Left ventricle myocardium inferior (tissue), 1 donor: ENCODE data around the gene CDK14. TPM values are rescaled to one million over a fixed set of nuclear protein-coding genes. Genes with fewer than 3 reads are reported as not detected.

Source experiments
- DNase-seq: peaks from one replicate; pipeline ENCODE4 v3.0.0-alpha.2; 2020
- H3K27ac ChIP-seq: fragments of 200-600 bp; replicated peaks from 2 replicates; pipeline ENCODE4 v1.8.0; 2021
- H3K27me3 ChIP-seq: fragments of 200-600 bp; 2 replicates; pipeline ENCODE4 v1.8.0; 2021; ENCODE audit warnings: low read depth
- H3K36me3 ChIP-seq: fragments of 200-600 bp; 2 replicates; pipeline ENCODE4 v1.8.0; 2021
- H3K4me1 ChIP-seq: fragments of 200-600 bp; 2 replicates; pipeline ENCODE4 v1.8.0; 2021
- H3K4me3 ChIP-seq: fragments of 200-600 bp; 2 replicates; pipeline ENCODE4 v1.8.0; 2021; ENCODE audit warnings: mild to moderate bottlenecking, moderate library complexity
- H3K9me3 ChIP-seq: fragments of 200-600 bp; replicated peaks from 2 replicates; pipeline ENCODE4 v1.8.0; 2021
- intact Hi-C: fragments of 100-400 bp; cut with micrococcal nuclease; formaldehyde crosslinking; loops from one replicate; pipeline ENCODE4 v1.11.0; 2022
- total RNA-seq: library from RNA; stranded (reverse); fragmentation: NEBNext Ultra II Directional; extraction: Animal tissue kit (Norgen Biotek cat#: 25700); gene quantifications from one replicate; pipeline ENCODE4 v1.2.1, GENCODE V29; 2021
- TF ChIP-seq, protein P1 (sequence below): fragments of 200-600 bp; IDR thresholded peaks from 2 replicates; pipeline ENCODE4 v1.8.0; 2021; ENCODE audit warnings: antibody characterized with exemption, mild to moderate bottlenecking, borderline replicate concordance
- donor health status: DM: no; HTN: yes; CAD: no; lungs with severe emphysema.

Gene CDK14
- total RNA-seq, 1 donor from 2014 or later, result 18.7 TPM

DNA sequence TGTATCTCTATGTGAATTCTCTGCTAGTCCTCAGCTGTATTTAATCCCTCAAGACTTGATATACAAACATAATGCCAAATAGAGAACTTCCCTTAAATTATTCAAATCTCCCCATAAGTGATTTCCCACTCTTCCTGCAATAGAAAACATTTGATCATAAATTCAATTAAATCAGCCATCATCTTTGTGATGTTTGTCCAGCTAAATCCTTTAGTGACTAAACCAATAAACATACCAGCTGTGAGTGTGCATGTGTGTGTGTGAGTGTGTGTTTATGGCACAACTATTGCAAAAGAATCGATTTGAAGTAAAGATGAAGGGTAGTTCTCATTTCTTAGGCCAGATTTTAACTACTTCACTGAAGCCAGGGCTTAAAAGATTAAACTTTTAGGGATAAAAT lies 492.6 kb downstream of the CDK14 start:
- intact Hi-C loops, result loop anchor here (10.0 kb wide), 3 partner anchors 176 to 696 kb away; partner anchors contain the start of gene FZD1

DNA sequence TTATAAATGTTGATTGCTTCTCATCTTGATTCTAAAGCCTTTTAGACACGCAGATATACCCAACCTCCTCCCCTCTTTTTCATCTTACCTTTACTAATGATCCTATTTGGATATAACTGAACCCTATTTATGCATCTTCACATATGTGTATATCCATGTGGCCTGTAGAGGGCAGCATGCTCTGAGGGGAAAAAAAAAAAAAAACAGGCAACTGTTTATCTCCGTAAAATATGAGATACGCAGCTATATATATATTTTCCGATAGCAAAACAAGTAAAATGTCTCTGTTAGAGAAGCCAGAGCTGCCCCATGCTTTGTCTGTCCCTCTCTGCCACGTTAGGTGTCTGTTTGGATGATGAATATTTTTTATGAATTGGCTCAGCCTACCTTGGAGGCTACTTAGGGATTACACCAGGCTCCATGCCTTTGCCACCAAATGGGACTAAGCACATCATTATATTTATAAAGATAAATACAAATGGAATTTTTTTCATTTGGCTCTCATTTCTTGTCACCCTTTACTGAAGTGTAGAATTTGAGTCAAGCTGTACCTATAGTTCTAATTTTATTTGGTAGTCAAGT lies 493.4 kb downstream of the CDK14 start:
- TF ChIP-seq, protein P1, sequence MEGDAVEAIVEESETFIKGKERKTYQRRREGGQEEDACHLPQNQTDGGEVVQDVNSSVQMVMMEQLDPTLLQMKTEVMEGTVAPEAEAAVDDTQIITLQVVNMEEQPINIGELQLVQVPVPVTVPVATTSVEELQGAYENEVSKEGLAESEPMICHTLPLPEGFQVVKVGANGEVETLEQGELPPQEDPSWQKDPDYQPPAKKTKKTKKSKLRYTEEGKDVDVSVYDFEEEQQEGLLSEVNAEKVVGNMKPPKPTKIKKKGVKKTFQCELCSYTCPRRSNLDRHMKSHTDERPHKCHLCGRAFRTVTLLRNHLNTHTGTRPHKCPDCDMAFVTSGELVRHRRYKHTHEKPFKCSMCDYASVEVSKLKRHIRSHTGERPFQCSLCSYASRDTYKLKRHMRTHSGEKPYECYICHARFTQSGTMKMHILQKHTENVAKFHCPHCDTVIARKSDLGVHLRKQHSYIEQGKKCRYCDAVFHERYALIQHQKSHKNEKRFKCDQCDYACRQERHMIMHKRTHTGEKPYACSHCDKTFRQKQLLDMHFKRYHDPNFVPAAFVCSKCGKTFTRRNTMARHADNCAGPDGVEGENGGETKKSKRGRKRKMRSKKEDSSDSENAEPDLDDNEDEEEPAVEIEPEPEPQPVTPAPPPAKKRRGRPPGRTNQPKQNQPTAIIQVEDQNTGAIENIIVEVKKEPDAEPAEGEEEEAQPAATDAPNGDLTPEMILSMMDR, result peak; percentile 84
- H3K9me3 ChIP-seq, result no peaks in the 10 kb centered on the region
- no peaks in the 10 kb centered on the region for H3K36me3 ChIP-seq
- peaks cover 16% of the 10 kb centered on the region for H3K4me1 ChIP-seq
- intact Hi-C loops, result loop anchor here (10.0 kb wide), 3 partner anchors 175 to 695 kb away; partner anchors contain the start of gene FZD1
- peak overlapping the region; percentile 16 for H3K27ac ChIP-seq
- H3K4me3 ChIP-seq, result peak overlapping the region; percentile 48
- H3K27me3 ChIP-seq, result no peaks in the 10 kb centered on the region
- no peak for DNase-seq

More for the DNA sequence above, 492.6 kb downstream of the CDK14 start:
- Histone ChIP-seq H3K4me1 (peaks cover 24% of the 10 kb centered on the region), H3K9me3 (no peaks in the 10 kb centered on the region), H3K27ac (no peak overlapping the region), H3K4me3 (no peak overlapping the region), H3K36me3 (no peaks in the 10 kb centered on the region), H3K27me3 (no peaks in the 10 kb centered on the region)
- TF ChIP-seq, protein P1, result no peak
- no peak for DNase-seq

DNA sequence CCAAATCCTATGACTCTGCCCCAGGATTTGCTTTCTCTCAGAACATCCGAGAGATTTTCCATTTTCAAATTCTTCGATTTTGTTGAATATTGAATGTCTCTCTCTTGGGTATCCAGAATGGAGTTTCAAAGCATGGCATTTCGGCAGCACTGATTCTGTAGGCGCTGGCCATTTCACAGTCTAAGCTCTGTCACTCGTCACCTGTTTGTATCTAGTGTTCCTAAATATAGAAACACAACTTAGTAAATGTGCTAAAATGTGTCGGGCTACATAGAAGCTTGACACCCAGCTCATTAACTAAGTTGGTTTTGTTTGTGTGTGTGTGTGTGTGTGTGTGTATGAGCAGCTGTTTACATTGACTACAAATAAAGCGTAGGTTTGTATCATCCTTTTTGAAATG lies 494.6 kb downstream of the CDK14 start:
- Histone ChIP-seq H3K27me3 (no peaks in the 10 kb centered on the region), H3K4me3 (no peak overlapping the region), H3K4me1 (peaks cover 12% of the 10 kb centered on the region), H3K36me3 (no peaks in the 10 kb centered on the region), H3K27ac (peak overlapping the region; percentile 38), H3K9me3 (no peaks in the 10 kb centered on the region)
- DNase-seq, result no peak
- TF ChIP-seq, protein P1, result no peak
- intact Hi-C loops, result no loop called here

DNA sequence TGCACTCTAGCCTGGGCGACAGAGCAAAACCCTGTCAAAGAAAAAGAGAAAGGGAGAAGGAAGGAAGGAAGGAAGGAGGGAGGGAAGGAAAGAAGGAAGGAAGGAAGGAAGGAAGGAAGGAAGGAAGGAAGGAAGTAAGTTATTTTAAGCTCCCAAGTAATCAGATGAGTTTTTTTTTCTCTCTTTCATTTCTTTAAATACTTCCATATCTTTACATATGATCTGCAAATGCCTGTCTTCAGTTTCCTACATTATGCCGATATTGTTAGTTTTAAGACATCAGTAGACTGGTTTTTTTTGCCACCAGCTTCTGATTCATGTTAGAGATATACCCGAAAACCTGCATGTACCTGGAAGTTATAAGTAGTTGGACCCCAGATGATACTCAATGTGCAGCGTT lies 495.5 kb downstream of the CDK14 start:
- peaks cover 12% of the 10 kb centered on the region for H3K4me1 ChIP-seq
- H3K4me3 ChIP-seq, result no peak overlapping the region
- H3K27ac ChIP-seq, result no peak overlapping the region
- H3K9me3 ChIP-seq, result no peaks in the 10 kb centered on the region
- no peaks in the 10 kb centered on the region for H3K36me3 ChIP-seq
- no peak for DNase-seq
- intact Hi-C loops, result no loop called here
- no peaks in the 10 kb centered on the region for H3K27me3 ChIP-seq
- TF ChIP-seq, protein P1, result no peak

DNA sequence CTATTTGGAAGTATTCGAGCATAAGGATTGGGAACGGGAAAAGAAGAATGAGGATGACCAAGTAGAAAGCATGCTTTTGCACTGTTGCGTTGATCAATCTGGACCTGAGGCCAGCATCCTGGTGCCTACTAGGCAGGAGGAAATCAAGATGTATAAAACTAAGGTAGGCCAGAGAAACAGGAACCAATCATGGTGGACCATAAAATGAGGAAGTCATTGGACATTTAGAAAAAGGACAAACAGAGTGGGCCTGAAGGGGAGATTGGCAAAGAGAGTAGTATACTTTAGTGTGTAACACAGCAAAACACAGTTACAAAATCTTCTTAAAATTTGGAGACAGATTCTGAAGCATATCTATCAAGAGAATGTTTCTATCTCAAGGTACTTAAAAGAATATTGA lies 497.1 kb downstream of the CDK14 start:
- DNase-seq, result no peak
- H3K9me3 ChIP-seq, result no peaks in the 10 kb centered on the region
- no peaks in the 10 kb centered on the region for H3K36me3 ChIP-seq
- TF ChIP-seq, protein P1, result no peak
- H3K4me1 ChIP-seq, result peaks cover 12% of the 10 kb centered on the region
- no peaks in the 10 kb centered on the region for H3K27me3 ChIP-seq
- intact Hi-C loops, result no loop called here
- no peak overlapping the region for H3K4me3 ChIP-seq
- H3K27ac ChIP-seq, result no peak overlapping the region
